Measurements from ENCODE around the gene CGB1. TPM values are rescaled to one million over a fixed set of nuclear protein-coding genes. Genes with fewer than 3 reads are reported as not detected.
A peak's percentile ranks its signal among the peaks of the same experiment; 100 is the strongest.
"Not testable (repeated sequence)": the region's sequence is repeated elsewhere in the genome, so short reads cannot be mapped to it uniquely, and the experiment has no call there.

The CGB1 gene
- polyA plus RNA-seq, 1 of the 3 experiments (the other 2 are of a cell fraction) = not detected

DNA sequence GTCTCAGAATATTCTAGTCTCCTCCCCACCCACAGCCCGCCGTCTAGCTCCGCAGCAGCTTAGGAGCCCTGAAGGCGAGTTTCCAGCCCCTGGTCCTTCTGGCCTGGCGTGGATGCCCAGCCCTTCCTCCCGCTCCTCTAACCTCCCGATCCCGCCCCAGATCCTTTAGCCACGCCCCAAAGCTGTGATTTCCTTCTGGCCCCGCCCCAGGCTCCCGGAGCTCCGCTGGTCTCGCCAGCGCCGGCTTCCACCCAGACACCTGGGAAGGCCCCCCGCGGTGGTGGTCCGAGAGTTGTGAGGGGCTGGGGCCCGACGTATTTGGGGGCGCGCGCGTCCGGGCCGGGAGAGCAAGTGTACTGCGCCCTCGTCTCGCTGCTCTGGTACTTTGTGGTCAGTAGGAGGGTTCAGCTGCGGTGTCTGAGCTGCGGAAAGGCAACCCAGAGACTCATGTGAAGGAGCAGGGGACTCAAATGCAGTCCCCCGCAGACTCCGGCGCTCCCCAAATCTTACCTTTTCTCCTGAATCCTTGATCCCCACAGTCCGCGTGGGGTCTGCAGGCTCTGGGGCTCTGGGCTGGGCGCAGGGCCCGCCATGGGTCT lies 21.0 kb upstream of the CGB1 start, which contains the start of gene CGB7:
Gene CGB7 (minus strand): TSS at position 114 of the 599 bp plus-strand sequence. CDS start 2,374 bp downstream, outside the sequence.
- peak; percentile 87 for DNase-seq
- WGBS (ENCODE audit: low lambda C conversion rate) = 21% methylated on average over 15 of the region's 38 CpGs

GRCh38 chr19:49056902-49057596 lies 20.4 kb upstream of the CGB1 start:
- H4K20me1 ChIP-seq (ENCODE audit: insufficient read depth); H3K27me3 ChIP-seq (ENCODE audit: insufficient read depth); H3K27ac ChIP-seq (ENCODE audit: low read depth in 2 of 2, low read length in 1 of 2); H3K9me3 ChIP-seq; H3K36me3 ChIP-seq (replicated peaks in 1 of 2; ENCODE audit: control insufficient read depth in 1 of 2, insufficient read depth in 2 of 2, low read length in 1 of 2); POLR2A ChIA-PET; H3K9me2 ChIP-seq; DNase-seq: not testable (repeated sequence)
- Histone ChIP-seq H2AFZ (ENCODE audit: low read depth) (0 out of 2 replicates have a peak overlapping the region, but pooled peaks have one; percentile 65), H3K79me2 (ENCODE audit: insufficient read depth) (peaks cover 54% of the 10 kb centered on the region), H3F3A (replicated peaks; ENCODE audit: insufficient read depth) (peaks cover 12% of the 10 kb centered on the region), H3K4me2 (peak overlapping the region; percentile 93), H3K9ac (peak overlapping the region; percentile 62; the same call in 1 of the 2 replicates), H3K4me1 (ENCODE audit: control insufficient read depth in 1 of 2, insufficient read depth in 2 of 2, low read depth in 1 of 2, low read length in 1 of 2) (peaks cover 0 to 15% of the 10 kb centered on the region in 2 experiments; a peak in 2 of 4 replicates), H3K4me3 (ENCODE audit: low read depth in 2 of 2, low read length in 1 of 2) (peak overlapping the region; percentile 55 to 71)
- WGBS (ENCODE audit: low lambda C conversion rate) = 39% methylated on average over 24 of the region's 34 CpGs
- CTCF ChIA-PET = interaction anchor here (0.6 to 3.2 kb wide), 8 partner anchors 11 to 387 kb away, joined by 3 to 13 read pairs (median 4); no protein-coding TSS in a partner anchor

More for the DNA sequence above, 21.0 kb upstream of the CGB1 start, which contains the start of gene CGB7:
- POLR2A ChIA-PET = no interaction called here
- Histone ChIP-seq H3K9ac (peak within 1 kb of the TSS; percentile 62; the same call in 1 of the 2 replicates), H3K9me2 (no peaks in the 10 kb centered on the region), H3K4me3 (ENCODE audit: low read depth in 2 of 2, low read length in 1 of 2) (peak within 1 kb of the TSS; percentile 55 to 71), H3K9me3 (no peaks in the 10 kb centered on the region), H3F3A (replicated peaks; ENCODE audit: insufficient read depth) (peaks cover 9% of the 10 kb centered on the region), H3K79me2 (ENCODE audit: insufficient read depth) (peaks cover 59% of the 10 kb centered on the region), H3K27me3 (ENCODE audit: insufficient read depth) (no peaks in the 10 kb centered on the region), H4K20me1 (ENCODE audit: insufficient read depth) (no peaks in the 10 kb centered on the region), H3K4me1 (ENCODE audit: control insufficient read depth in 1 of 2, insufficient read depth in 2 of 2, low read depth in 1 of 2, low read length in 1 of 2) (peaks cover 0 to 15% of the 10 kb centered on the region in 2 experiments; a peak in 2 of 4 replicates), H2AFZ (ENCODE audit: low read depth) (peak within 1 kb of the TSS; percentile 65; the same call in 1 of the 2 replicates), H3K4me2 (peak within 1 kb of the TSS; percentile 93), H3K36me3 (replicated peaks in 1 of 2; ENCODE audit: control insufficient read depth in 1 of 2, insufficient read depth in 2 of 2, low read length in 1 of 2) (no peaks in the 10 kb centered on the region), H3K27ac (ENCODE audit: low read depth in 2 of 2, low read length in 1 of 2) (no peak within 1 kb of the TSS)
- CTCF ChIA-PET = interaction anchor here (0.6 to 3.2 kb wide), 12 partner anchors 10 to 386 kb away, joined by 3 to 13 read pairs (median 4); no protein-coding TSS in a partner anchor
- TF ChIP-seq NFIC (IDR thresholded peaks at IDR 0.05; ENCODE audit: borderline replicate concordance) (no peak), GATA2 (CRISPR knock-in tag; IDR thresholded peaks at IDR 0.05) (no peak), RAD21 (IDR thresholded peaks at IDR 0.05; ENCODE audit: low read length) (no peak), MAX (IDR thresholded peaks at IDR 0.05; ENCODE audit: low read depth) (no peak), JUND (IDR thresholded peaks at IDR 0.05) (no peak), EP300 (IDR thresholded peaks at IDR 0.05; ENCODE audit: borderline replicate concordance in 1 of 2, low read depth in 1 of 2, low read length in 1 of 2) (no peak), ELF1 (IDR thresholded peaks at IDR 0.05) (no peak), YY1 (IDR thresholded peaks at IDR 0.05; ENCODE audit: low read depth) (no peak), TCF12 (IDR thresholded peaks at IDR 0.05) (no peak), GABPA (IDR thresholded peaks at IDR 0.05; ENCODE audit: low read depth) (no peak), FOXJ3 (CRISPR knock-in tag; IDR thresholded peaks at IDR 0.05) (no peak), USF2 (IDR thresholded peaks at IDR 0.05; ENCODE audit: borderline replicate concordance, low read depth, low read length) (no peak)

Data from SK-N-SH (cell line).